Ovary (tissue), 3 donors: Measurements from ENCODE around the gene IFNB1.

ENCODE experiments used
- CTCF ChIP-seq, 3 donors: fragments of 450-650 bp in 2 of 3; fragments of 200-600 bp in 1 of 3; IDR thresholded peaks; one replicate each; pipeline versions ENCODE4 v1.5.1 to v1.8.0; 2016 to 2022; ENCODE audit warnings: antibody characterized with exemption in 3 of 3, mild to moderate bottlenecking in 1 of 3
- EP300 ChIP-seq: sonication (generic); formaldehyde crosslinking; IDR thresholded peaks from one replicate; pipeline ENCODE4 v1.6.1; 2017; ENCODE audit warnings: antibody characterized with exemption
- POLR2A ChIP-seq: fragments of 450-650 bp; IDR thresholded peaks from one replicate; pipeline ENCODE4 v1.6.1; 2017; ENCODE audit warnings: antibody characterized with exemption, mild to moderate bottlenecking, moderate library complexity
- donor health status: DM: no; HTN: no; CAD: no.

GRCh38 chr9:21031091-21031807 lies 46.5 kb downstream of the IFNB1 start, which contains the start of gene HACD4:
- TF ChIP-seq CTCF (IDR thresholded peaks at IDR 0.05) (no peak), POLR2A (no peak), EP300 (no peak)
